Stimulated activated CD4-positive, alpha-beta T cell treated with anti-CD3 and anti-CD28 coated beads, Interleukin-15, amount 100 ng/mL, for 24 hours (primary cell): ENCODE data around the gene YLPM1.

Experiments used
- DNase-seq: peaks from one replicate; pipeline ENCODE4 v3.0.0-alpha.2; 2020

Gene YLPM1

DNA sequence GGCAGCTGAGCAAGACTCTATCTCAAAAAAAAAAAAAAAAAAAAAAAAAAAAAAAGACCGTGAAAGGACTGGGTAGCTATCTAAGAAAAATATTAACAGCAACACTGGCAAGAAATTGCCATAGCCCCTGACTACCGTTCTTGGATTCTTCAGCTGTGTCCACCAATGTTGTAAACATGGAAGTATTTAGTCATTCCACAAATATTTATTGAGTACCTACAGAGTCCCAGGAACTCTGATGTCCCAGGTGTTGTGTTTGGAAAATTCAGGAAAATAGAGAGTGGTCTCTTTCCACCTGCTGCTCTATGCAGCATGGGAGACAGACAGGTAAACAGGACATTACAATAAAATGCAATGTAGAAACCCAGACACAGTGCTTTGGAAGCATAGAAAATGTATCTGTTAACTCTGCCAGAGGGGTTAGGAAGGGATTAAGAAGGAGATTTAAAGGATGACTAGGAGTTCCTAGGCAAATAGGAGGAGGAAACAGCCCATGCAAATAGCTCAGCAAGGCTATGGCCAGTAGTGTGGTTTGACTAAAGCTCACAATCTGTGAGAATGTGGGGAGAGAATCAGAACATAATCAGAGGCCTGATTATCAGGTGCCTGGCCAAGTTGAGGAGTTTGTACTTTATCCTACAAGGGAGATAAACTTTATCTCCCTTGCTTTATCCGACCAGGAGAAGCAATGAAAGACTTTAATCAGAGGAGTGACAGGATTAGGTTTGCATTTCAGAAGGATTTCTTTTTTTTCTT, 116.5 kb downstream of the YLPM1 start:
- no peak for DNase-seq

DNA sequence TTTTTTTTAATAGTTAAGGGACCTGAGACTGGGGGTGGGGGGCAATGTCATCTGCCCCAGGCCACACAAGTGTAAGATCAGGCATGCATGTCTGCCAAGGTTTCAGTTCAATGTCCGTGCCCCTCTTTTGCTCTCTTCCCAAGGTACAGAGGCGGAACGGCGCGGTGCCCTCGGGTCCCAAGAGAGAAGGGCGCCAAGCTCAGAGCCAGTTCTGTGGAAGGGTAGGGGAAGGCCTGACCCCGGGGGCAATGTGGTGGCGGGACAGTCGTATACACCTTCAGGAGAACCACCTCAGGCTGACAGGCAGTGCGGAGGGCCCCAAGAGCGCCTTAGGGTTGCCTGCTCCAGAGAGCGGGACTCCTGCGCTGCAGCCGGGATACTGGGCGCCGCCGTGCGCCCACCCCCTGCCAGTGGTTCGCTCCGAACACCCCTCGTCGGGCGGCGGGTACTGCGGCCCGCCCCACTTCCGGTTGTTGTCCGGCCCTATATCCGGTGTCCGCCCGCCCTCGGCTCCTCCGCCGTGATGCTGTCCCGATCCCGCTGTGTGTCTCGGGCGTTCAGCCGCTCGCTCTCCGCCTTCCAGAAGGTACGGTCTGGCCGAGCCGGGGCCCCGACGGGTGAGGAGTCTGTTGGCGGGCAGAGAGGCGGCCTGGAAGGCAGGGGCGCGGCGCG, 118.5 kb downstream of the YLPM1 start, which contains the start of gene DLST:
DLST (plus strand) TSS at position 486 of the 672 bp plus-strand sequence; CDS start at position 524, 38 bp downstream.
- DNase-seq = peak; percentile 92

- DNase-seq = peak; percentile 64
These were observed 119.2 kb downstream of the YLPM1 start for GRCh38 chr14:74882103-74882920.
